Prostate gland (tissue), 2 donors: Measurements from ENCODE around the gene SRRM4. TPM values are rescaled to one million over a fixed set of nuclear protein-coding genes. Genes with fewer than 3 reads are reported as not detected.

Source experiments
- DNase-seq: peaks from one replicate; pipeline ENCODE4 v3.0.0-alpha.2; 2019; ENCODE audit warnings: low spot score
- H3K27ac ChIP-seq, 2 donors: fragments of 200-600 bp; sonication (generic); 2 replicates each; pipeline ENCODE4 v1.5.1; 2017 to 2019
- H3K27me3 ChIP-seq: fragments of 200-600 bp; sonication (generic); replicated peaks from 2 replicates; pipeline ENCODE4 v1.5.1; 2019; ENCODE audit not compliant: insufficient read depth
- H3K36me3 ChIP-seq, 2 donors: fragments of 200-600 bp; sonication (generic); 1 replicate in 1 of 2; 2 replicates in 1 of 2; pipeline versions ENCODE4 v1.5.1 to v1.8.1; 2017 to 2019
- H3K4me1 ChIP-seq: fragments of 200-600 bp; sonication (generic); replicated peaks from 2 replicates; pipeline ENCODE4 v1.5.1; 2019
- H3K4me3 ChIP-seq, 2 donors: fragments of 200-600 bp; sonication (generic); 2 replicates each; pipeline ENCODE4 v1.5.1; 2017 to 2019
- H3K9me3 ChIP-seq: fragments of 200-600 bp; sonication (generic); 2 replicates; pipeline ENCODE4 v1.5.1; 2017
- CTCF ChIP-seq, 4 experiments: fragments of 200-600 bp in 2 of 4; fragments of 450-650 bp in 2 of 4; sonication (generic) in 2 of 4; IDR thresholded peaks; 1 replicate in 3 of 4; 2 replicates in 1 of 4; pipeline ENCODE4 v1.5.1; 2016 to 2019; ENCODE audit warnings: antibody characterized with exemption in 4 of 4, mild to moderate bottlenecking in 2 of 4, moderate library complexity in 2 of 4
- POLR2A ChIP-seq: fragments of 450-650 bp; IDR thresholded peaks from one replicate; pipeline ENCODE4 v1.6.1; 2016; ENCODE audit warnings: antibody characterized with exemption, mild to moderate bottlenecking
- POLR2AphosphoS5 ChIP-seq: sonication (generic); formaldehyde crosslinking; IDR thresholded peaks from one replicate; pipeline ENCODE4 v1.6.1; 2017; ENCODE audit warnings: antibody characterized with exemption
- WGBS: methylation state at CpG from one replicate; pipeline ENCODE4 v1.1.5; 2018; 5-methylcytosine and 5-hydroxymethylcytosine counted together
- intact Hi-C: fragments of 100-400 bp; cut with DNase I; formaldehyde crosslinking; loops from one replicate; pipeline ENCODE4 v1.14.2; 2022
- total RNA-seq, 2 donors: library from RNA; depleted of rRNA; stranded (reverse); fragments of >200 nt; gene quantifications; one replicate each; pipeline ENCODE4 v1.1.0, GENCODE V29; 2016

Gene SRRM4
- total RNA-seq, 2 donors from 2014 or later, result 0.05 to 0.11 TPM

- H3K4me3 ChIP-seq, result no peak overlapping the region
- intact Hi-C loops, result no loop called here
- no peak overlapping the region for H3K27ac ChIP-seq
Measured at GRCh38 chr12:119156401-119157044, 175.2 kb downstream of the SRRM4 start.

GRCh38 chr12:119157528-119157927 is 176.2 kb downstream of the SRRM4 start:
- H3K4me1 ChIP-seq, result no peaks in the 10 kb centered on the region
- no peak for DNase-seq
- H3K9me3 ChIP-seq, result no peaks in the 10 kb centered on the region
- no peak overlapping the region for H3K4me3 ChIP-seq
- intact Hi-C loops, result no loop called here
- TF ChIP-seq POLR2A (no peak), POLR2AphosphoS5 (no peak), CTCF (IDR thresholded peaks at IDR 0.05) (no peak)
- 47% methylated on average over 6 of the region's 6 CpGs for WGBS
- H3K27ac ChIP-seq, result no peak overlapping the region
- no peaks in the 10 kb centered on the region for H3K36me3 ChIP-seq
- H3K27me3 ChIP-seq, result no peaks in the 10 kb centered on the region

More at GRCh38 chr12:119156401-119157044, 175.2 kb downstream of the SRRM4 start:
- no peaks in the 10 kb centered on the region for H3K36me3 ChIP-seq
- TF ChIP-seq POLR2AphosphoS5 (no peak), POLR2A (no peak), CTCF (IDR thresholded peaks at IDR 0.05) (no peak)
- WGBS, result 81% methylated on average over 32 of the region's 35 CpGs
- H3K27me3 ChIP-seq, result no peaks in the 10 kb centered on the region
- no peaks in the 10 kb centered on the region for H3K9me3 ChIP-seq
- no peak for DNase-seq
- no peaks in the 10 kb centered on the region for H3K4me1 ChIP-seq

GRCh38 chr12:119157978-119158377 is 176.6 kb downstream of the SRRM4 start:
- intact Hi-C loops, result no loop called here
- Histone ChIP-seq H3K36me3 (no peaks in the 10 kb centered on the region), H3K27me3 (no peaks in the 10 kb centered on the region), H3K27ac (no peak overlapping the region), H3K9me3 (no peaks in the 10 kb centered on the region), H3K4me1 (no peaks in the 10 kb centered on the region), H3K4me3 (no peak overlapping the region)
- DNase-seq, result no peak
- no peak for TF ChIP-seq POLR2AphosphoS5
- TF ChIP-seq CTCF (IDR thresholded peaks at IDR 0.05), result no peak
- no peak for TF ChIP-seq POLR2A
- 73% methylated on average over 7 of the region's 7 CpGs for WGBS

- Histone ChIP-seq H3K9me3 (no peaks in the 10 kb centered on the region), H3K27me3 (no peaks in the 10 kb centered on the region), H3K4me1 (no peaks in the 10 kb centered on the region), H3K27ac (no peak overlapping the region), H3K4me3 (no peak overlapping the region), H3K36me3 (no peaks in the 10 kb centered on the region)
- 84% methylated on average over 7 of the region's 7 CpGs for WGBS
- intact Hi-C loops, result no loop called here
- DNase-seq, result no peak
- TF ChIP-seq POLR2AphosphoS5 (no peak), CTCF (IDR thresholded peaks at IDR 0.05) (no peak), POLR2A (no peak)
Measured at GRCh38 chr12:119158402-119158801, 177.1 kb downstream of the SRRM4 start.

- 89% methylated on average over 2 of the region's 2 CpGs for WGBS
- no peak overlapping the region for H3K27ac ChIP-seq
- no peaks in the 10 kb centered on the region for H3K27me3 ChIP-seq
- H3K36me3 ChIP-seq, result no peaks in the 10 kb centered on the region
- no peak overlapping the region for H3K4me3 ChIP-seq
- intact Hi-C loops, result no loop called here
- H3K4me1 ChIP-seq, result no peaks in the 10 kb centered on the region
- no peak for DNase-seq
- no peak for TF ChIP-seq POLR2A
- no peak for TF ChIP-seq POLR2AphosphoS5
- TF ChIP-seq CTCF (IDR thresholded peaks at IDR 0.05), result no peak
- H3K9me3 ChIP-seq, result no peaks in the 10 kb centered on the region
Measured at GRCh38 chr12:119159844-119160243, 178.5 kb downstream of the SRRM4 start.
